GOT3 (cell line): Measurements from ENCODE around the gene TMEM187.

Experiments
- DNase-seq: peaks from one replicate; lab custom pipeline; 2025; ENCODE audit warnings: mixed read lengths; lab: John Stamatoyannopoulos, UW

TMEM187 gene

GRCh38 chrX:154019633-154020528, 47.3 kb downstream of the TMEM187 start, which contains the start of gene IRAK1:
IRAK1 (minus strand) TSS chrX:154019902; CDS start chrX:154019812, 90 bp downstream.
- peak; percentile 35 for DNase-seq

GRCh38 chrX:154020536-154021115, 48.1 kb downstream of the TMEM187 start:
- no peak for DNase-seq

- no peak for DNase-seq
These were observed 48.6 kb downstream of the TMEM187 start for GRCh38 chrX:154021131-154021611.

GRCh38 chrX:154022108-154022507, 49.6 kb downstream of the TMEM187 start:
- DNase-seq: no peak

- DNase-seq: no peak
These were observed 50.9 kb downstream of the TMEM187 start for GRCh38 chrX:154023276-154024000.

DNA sequence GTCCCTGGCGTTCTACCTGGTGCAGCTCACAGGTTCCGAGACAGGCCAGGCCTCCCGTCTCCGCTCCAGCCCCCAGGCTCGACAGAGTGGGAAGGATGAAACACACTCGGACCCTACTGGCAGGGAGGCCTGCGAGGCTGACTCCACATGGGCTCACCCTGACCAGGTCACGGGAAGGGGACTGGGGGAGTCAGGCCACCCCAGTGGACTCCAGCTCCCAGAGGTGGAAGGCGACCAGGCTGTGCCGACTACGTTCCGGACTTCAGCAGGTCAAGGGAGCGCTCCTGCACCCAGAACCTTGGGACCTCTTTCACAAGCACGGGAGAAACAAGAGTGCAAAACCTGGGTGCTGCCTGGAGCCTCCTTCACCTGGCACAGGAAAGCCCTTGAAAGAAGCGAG, 51.7 kb downstream of the TMEM187 start:
- DNase-seq: no peak

DNA sequence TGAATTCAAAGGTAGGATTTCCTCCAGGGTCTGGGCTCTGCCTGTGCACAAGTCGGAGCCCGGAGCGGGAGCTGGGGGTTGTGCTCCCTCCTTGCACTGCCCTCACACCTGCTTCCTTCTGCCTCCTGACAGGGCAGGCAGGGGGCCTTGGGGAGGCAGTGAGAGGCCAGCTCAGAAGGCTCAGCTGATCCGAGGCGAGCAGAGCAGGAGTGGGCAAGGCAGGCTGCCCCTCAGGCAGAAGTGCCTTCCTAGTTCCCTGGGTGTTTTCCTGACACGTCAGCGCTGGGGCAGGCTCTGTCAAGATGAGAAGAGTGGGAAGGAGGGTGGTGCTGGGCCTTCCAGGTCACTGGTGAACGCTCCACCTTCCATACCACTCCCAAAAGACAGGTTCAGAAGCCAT, 52.7 kb downstream of the TMEM187 start:
- DNase-seq: no peak

- DNase-seq: no peak
These were observed 53.8 kb downstream of the TMEM187 start for GRCh38 chrX:154026136-154027021.

GRCh38 chrX:154027022-154027402, 54.5 kb downstream of the TMEM187 start:
- no peak for DNase-seq

DNA sequence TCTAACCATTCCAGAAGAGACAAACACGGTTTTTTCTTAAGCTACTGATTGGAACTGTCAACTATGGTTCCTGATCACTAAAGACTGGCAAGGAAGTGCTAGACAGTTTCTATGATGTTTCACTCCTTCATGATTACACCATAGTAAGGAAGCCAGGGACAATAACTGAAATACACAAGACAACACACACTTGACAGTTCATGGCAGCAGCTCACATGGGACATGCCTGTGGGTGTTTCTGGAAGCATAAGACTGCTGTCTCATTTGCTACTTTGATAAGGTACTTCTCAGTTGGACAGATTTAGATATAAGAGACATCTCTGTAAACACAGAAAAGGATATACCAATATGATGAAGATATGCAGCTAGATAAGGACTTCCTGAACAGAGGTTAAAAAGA, 55.4 kb downstream of the TMEM187 start:
- DNase-seq: no peak

DNA sequence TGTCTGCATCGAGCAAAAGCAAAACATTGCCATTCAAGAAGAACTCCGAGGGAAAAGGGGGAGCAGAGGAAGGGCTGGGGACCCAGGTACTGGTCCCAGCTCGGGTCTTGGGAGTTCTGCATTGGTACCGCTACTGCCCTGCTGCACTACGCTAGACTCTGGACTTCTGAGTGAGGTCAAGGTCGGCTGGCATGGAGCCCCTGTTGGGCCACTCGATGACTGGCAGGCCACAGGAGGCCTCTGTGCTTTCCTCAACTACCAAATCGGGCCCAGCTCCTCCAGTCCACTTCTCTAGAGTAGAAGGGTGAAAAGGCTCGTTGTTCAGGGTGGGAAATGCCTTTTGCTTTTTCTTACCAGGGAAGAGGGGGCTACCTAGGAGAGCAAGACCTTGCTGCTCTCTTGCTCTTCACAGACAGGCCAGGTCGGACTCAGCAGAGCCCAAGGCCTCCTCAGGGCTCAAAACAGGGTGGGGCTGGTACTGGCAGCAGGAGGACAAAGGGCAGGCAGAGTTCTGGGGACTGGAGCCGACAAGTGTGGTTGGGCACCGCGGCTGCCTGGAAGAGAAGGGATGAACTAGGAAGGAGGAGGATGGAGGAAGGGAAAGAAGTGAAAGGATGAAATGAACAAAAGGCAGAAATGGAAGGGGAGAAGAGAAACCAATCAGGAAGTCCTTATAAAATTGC, 56.1 kb downstream of the TMEM187 start:
- no peak for DNase-seq

DNA sequence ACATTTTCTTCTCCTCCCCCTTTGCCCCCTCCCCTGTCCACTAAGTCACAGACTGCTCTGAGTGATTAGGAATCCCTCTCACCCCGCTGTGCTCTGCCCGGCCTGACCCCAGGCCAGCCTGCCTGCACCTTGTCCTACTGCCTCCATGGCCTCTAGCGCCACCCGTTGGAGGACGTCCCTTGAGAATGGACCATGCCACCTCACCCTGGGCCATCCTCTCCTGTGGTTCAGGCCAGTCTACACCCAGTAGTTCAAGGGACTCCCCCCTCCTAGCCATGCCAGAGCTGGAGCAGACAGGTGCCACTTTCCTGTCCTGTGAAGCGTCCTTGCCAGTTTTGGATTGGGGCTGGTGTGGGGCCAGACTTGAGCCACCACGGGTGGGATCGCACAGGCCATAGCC, 56.9 kb downstream of the TMEM187 start:
- no peak for DNase-seq

- no peak for DNase-seq
These were observed 57.7 kb downstream of the TMEM187 start for GRCh38 chrX:154030266-154030665.

DNA sequence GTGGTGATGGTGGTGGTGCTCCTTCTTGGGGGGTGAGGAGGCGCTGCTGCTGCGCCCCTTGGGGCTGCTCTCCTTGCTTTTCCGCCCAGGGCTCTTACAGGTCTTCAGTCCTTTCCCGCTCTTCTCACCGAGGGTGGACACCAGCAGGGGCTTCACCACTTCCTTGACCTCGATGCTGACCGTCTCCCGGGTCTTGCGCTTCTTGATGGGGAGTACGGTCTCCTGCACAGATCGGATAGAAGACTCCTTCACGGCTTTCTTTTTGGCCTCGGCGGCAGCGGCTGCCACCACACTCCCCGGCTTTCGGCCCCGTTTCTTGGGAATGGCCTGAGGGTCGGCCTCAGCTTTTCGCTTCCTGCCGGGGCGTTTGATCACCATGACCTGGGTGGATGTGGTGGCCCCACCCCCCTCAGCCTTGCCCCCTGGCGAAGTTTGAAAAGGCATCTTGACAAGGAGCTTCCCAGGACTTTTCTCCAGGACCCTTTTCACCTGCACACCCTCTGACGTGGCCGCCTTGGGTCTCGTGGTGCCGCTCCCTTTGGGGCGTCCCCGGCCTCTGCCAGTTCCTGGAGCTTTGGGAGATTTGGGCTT, 58.3 kb downstream of the TMEM187 start:
- no peak for DNase-seq

DNA sequence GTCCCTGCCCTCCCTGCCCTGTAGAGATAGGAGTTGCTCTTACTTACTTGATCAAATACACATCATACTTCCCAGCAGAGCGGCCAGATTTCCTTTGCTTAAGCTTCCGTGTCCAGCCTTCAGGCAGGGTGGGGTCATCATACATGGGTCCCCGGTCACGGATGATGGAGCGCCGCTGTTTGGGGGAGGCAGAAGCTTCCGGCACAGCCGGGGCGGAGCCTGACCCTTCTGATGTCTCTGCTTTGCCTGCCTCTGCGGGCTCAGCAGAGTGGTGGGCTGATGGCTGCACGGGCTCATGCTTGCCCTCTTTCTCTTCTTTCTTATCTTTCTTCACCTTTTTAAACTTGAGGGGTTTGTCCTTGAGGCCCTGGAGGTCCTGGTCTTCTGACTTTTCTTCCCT, 59.6 kb downstream of the TMEM187 start:
- DNase-seq: no peak

- no peak for DNase-seq
These were observed 60.1 kb downstream of the TMEM187 start for GRCh38 chrX:154032653-154033052.
